ENCODE measurements around the gene SCP2D1.

The SCP2D1 gene

DNA sequence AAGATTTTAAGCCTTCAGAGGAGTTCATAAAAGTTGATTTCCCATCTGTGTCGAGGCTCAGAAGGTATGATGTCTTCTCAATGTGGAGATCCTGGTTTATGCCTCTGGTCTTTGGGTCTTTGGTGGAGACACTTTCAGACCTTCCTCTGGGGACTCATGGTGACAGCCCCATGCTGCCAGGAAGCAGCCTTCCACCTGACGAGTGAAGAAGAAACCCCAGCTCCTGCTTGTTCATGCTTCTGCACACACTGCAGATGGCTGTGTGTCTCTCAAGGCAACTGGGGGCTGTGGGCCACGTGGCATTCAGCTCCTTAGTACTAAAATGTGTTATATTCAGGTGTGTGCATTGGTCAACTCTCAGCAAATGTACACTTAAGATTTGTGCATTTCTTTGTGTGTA, 4.9 kb upstream of the SCP2D1 start:
- no peak overlapping the region for H3K4me3 ChIP-seq (ENCODE audit: low read depth, low read length)
- no peak for DNase-seq (ENCODE audit: low read depth)

DNA sequence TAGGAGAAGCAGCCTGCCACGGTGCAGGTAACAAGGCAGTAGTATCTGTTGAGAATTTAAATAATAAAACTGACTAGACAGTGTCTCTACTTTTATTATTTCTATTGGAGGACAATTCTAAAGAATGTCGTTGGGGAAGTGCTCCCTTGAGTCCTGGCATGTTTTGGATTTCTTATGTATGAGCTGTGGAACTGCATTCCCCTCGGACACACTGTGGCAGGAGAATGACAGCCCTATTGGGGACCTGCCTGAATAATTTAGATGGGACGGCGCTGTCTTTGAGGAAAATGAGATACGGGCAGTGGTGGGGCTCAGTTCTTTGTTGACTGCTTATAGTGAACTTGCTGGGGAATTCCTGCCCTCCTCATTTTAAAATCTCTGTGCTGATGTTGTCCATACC, 2.4 kb upstream of the SCP2D1 start:
- DNase-seq (ENCODE audit: low read depth): no peak
- no peak overlapping the region for H3K4me3 ChIP-seq (ENCODE audit: low read depth, low read length)

- DNase-seq (ENCODE audit: low read depth): no peak
These were observed 1.7 kb upstream of the SCP2D1 start for GRCh38 chr20:18811904-18812303.

DNA sequence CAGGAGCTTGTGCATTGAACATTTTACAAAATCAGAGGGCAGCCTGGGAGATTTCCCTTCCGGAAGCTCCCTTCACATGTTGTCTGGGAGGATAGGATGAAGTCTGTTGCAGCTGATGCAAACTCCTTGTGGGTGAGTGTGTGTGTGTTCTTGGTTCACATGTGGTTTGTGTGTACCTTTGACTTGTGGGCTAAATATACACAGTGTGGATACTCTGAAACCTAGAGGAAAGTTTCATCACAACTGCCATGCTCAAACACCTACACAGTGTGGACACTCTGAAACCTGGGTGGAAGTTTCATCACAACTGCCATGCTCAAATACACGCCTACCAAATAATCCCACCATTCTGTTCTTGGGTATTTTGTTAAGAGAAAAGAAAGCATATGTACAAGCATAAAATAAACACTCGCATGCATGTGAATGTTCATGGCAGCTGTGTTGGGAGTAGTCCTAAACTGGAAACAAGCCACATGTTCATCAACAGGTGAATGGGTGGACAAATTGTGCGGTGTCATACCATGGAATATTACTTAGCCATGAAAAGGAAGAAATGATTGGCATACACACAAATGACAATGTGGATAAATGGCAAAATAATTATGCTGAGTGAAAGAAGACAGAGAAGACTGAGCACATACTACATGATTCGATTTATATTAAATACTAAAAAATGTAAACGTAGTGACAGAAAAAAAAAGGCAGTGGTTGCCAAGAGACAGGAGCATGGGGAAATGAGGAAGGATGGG, 1.8 kb downstream of the SCP2D1 start:
- H3K4me3 ChIP-seq (ENCODE audit: low read depth, low read length): no peak overlapping the region
- no peak for DNase-seq (ENCODE audit: low read depth)

More at GRCh38 chr20:18811904-18812303, 1.7 kb upstream of the SCP2D1 start:
- no peak overlapping the region for H3K4me3 ChIP-seq (ENCODE audit: low read depth, low read length)

GRCh38 chr20:18822832-18823231, 9.2 kb downstream of the SCP2D1 start:
- no peak overlapping the region for H3K4me3 ChIP-seq (ENCODE audit: low read depth, low read length)
- DNase-seq (ENCODE audit: low read depth): no peak

GRCh38 chr20:18831830-18832499, 18.4 kb downstream of the SCP2D1 start:
- DNase-seq (ENCODE audit: low read depth): no peak
- no peak overlapping the region for H3K4me3 ChIP-seq (ENCODE audit: low read depth, low read length)

- no peak for DNase-seq (ENCODE audit: low read depth)
- H3K4me3 ChIP-seq (ENCODE audit: low read depth, low read length): no peak overlapping the region
These were observed 19.1 kb downstream of the SCP2D1 start for GRCh38 chr20:18832546-18833200.

GRCh38 chr20:18835466-18836256, 22.1 kb downstream of the SCP2D1 start:
- H3K4me3 ChIP-seq (ENCODE audit: low read depth, low read length): no peak overlapping the region
- DNase-seq (ENCODE audit: low read depth): no peak

DNA sequence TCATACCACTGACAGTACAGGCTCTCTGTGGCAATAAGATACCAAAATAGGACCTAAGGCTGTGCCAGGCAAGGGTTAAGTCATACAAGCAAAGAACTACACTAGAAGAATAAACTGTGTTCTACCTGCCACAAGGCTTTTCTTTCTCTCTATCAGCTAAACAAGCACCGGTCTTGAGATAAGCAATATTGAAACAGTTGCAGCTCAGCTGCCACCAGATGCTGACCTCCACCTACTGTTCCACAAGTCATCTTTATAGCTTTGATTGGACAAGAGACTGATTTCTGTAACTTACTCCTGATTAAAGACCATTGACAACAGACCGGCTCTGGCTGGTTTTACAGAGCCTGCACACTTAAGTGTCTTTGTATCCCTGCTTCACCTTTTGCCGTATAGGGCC, 24.1 kb downstream of the SCP2D1 start:
- no peak for DNase-seq (ENCODE audit: low read depth)
- H3K4me3 ChIP-seq (ENCODE audit: low read depth, low read length): no peak overlapping the region

GRCh38 chr20:18839507-18840247, 26.1 kb downstream of the SCP2D1 start:
- no peak for DNase-seq (ENCODE audit: low read depth)
- no peak overlapping the region for H3K4me3 ChIP-seq (ENCODE audit: low read depth, low read length)

GRCh38 chr20:18840248-18840645, 26.7 kb downstream of the SCP2D1 start:
- no peak for DNase-seq (ENCODE audit: low read depth)
- H3K4me3 ChIP-seq (ENCODE audit: low read depth, low read length): no peak overlapping the region

- no peak for DNase-seq (ENCODE audit: low read depth)
These were observed 31.4 kb downstream of the SCP2D1 start for GRCh38 chr20:18845017-18845416.

GRCh38 chr20:18847226-18847755, 33.7 kb downstream of the SCP2D1 start:
- no peak for DNase-seq (ENCODE audit: low read depth)
- no peak overlapping the region for H3K4me3 ChIP-seq (ENCODE audit: low read depth, low read length)

More at GRCh38 chr20:18845017-18845416, 31.4 kb downstream of the SCP2D1 start:
- H3K4me3 ChIP-seq (ENCODE audit: low read depth, low read length): no peak overlapping the region

GRCh38 chr20:18849131-18849530, 35.5 kb downstream of the SCP2D1 start:
- H3K4me3 ChIP-seq (ENCODE audit: low read depth, low read length): no peak overlapping the region
- no peak for DNase-seq (ENCODE audit: low read depth)

DNA sequence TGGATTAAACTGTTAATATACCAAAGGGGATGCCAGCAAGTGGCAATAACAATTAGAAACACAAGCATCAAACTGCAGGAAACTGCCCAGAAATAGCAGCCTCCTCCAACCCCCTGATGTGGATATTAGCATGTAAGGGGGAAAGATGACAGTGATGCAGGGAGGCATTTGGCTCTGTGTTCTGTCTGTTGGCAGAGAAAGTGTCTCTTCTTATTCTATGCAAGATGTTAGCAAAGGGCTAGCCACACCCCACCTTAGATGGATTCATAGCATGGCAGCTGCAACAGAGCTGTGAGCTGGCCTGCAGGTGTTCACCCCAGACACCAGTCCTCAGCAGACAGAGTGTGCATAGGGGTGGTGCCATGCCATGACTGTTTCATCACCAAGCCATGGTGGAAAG, 38.0 kb downstream of the SCP2D1 start:
- DNase-seq (ENCODE audit: low read depth): no peak
- H3K4me3 ChIP-seq (ENCODE audit: low read depth, low read length): no peak overlapping the region

DNA sequence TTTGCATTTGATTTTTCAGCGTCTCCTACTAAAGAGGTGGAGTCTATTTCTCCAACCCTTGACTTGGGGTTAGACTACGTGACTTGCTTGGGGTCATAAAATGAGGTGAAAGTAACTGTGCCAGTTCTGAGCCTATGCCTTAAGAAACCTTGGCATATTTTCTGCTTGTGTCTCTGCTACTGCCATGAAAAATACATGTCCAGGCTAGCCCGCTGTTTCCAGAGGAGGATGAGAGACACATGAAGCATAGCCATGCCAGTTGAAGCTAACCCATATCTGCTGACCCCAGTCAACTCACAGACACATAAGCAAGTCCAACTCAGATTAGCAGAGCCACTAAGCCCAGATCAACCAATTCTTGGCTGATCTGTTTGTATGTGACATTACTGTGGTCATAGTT, 38.7 kb downstream of the SCP2D1 start:
- no peak for DNase-seq (ENCODE audit: low read depth)

GRCh38 chr20:18853216-18853615, 39.6 kb downstream of the SCP2D1 start:
- no peak for DNase-seq (ENCODE audit: low read depth)
- no peak overlapping the region for H3K4me3 ChIP-seq (ENCODE audit: low read depth, low read length)

More for the DNA sequence above, 38.7 kb downstream of the SCP2D1 start:
- no peak overlapping the region for H3K4me3 ChIP-seq (ENCODE audit: low read depth, low read length)

- H3K4me3 ChIP-seq (ENCODE audit: low read depth, low read length): no peak overlapping the region
- DNase-seq (ENCODE audit: low read depth): no peak
These were observed 40.5 kb downstream of the SCP2D1 start for GRCh38 chr20:18853946-18854646.
